Sciatic nerve (tissue), 2 donors: Measurements from ENCODE around the gene SCN11A. TPM values are rescaled to one million over a fixed set of nuclear protein-coding genes. Genes with fewer than 3 reads are reported as not detected.
"Not testable (repeated sequence)": the region's sequence is repeated elsewhere in the genome, so short reads cannot be mapped to it uniquely, and the experiment has no call there.

Source experiments
- ATAC-seq: fragments of 200-7000 bp; cut with Tn5 transposase; one replicate; pipeline ENCODE4 v1.9.1; 2020; ENCODE audit warnings: mild to moderate bottlenecking, moderate library complexity
- DNase-seq: peaks from one replicate; pipeline ENCODE4 v3.0.0-alpha.2; 2020; ENCODE audit warnings: low spot score
- intact Hi-C: fragments of 100-400 bp; cut with DNase I; formaldehyde crosslinking; loops from one replicate; pipeline ENCODE4 v1.14.2; 2022
- total RNA-seq: library from RNA; stranded (reverse); fragmentation: NEBNext Ultra II Directional; extraction: Animal tissue kit (Norgen Biotek cat#: 25700); gene quantifications from one replicate; pipeline ENCODE4 v1.2.1, GENCODE V29; 2021
- donor health status: DM: no; HTN: no; CAD: no.
- donor health status: DM: no; HTN: no; CAD: no.

Gene SCN11A
- total RNA-seq, 1 donor from 2014 or later = 0.71 TPM

- DNase-seq = no peak
- intact Hi-C loops = no loop called here
- no peak for ATAC-seq
Measured at GRCh38 chr3:39075910-39076309, 24.2 kb upstream of the SCN11A start.

DNA sequence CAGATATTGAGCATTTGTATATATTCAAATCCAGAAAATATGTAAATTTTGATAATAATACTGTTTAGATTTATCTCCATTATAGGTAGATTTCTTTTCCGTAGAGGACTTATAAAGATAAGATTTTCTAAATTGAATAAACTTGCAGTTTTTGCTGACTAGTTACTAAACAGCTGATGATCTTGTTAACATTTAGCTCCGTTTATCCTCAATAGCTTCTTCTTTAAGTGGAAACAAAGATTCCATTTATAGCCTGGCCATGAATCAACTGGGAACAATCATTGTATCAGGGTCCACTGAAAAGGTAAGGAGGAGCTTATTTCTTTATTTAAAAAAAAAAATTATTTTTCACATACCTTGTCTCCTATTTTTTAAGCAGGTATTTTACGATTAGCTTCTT, 16.8 kb upstream of the SCN11A start:
- DNase-seq (no peak), ATAC-seq (no peak)
- intact Hi-C loops = no loop called here

- intact Hi-C loops = no loop called here
- no peak for ATAC-seq
- DNase-seq = no peak
Measured at GRCh38 chr3:39067286-39067685, 15.5 kb upstream of the SCN11A start.

GRCh38 chr3:39065197-39065596, 13.5 kb upstream of the SCN11A start:
- DNase-seq (no peak), ATAC-seq (peak; percentile 52)
- intact Hi-C loops = no loop called here

DNA sequence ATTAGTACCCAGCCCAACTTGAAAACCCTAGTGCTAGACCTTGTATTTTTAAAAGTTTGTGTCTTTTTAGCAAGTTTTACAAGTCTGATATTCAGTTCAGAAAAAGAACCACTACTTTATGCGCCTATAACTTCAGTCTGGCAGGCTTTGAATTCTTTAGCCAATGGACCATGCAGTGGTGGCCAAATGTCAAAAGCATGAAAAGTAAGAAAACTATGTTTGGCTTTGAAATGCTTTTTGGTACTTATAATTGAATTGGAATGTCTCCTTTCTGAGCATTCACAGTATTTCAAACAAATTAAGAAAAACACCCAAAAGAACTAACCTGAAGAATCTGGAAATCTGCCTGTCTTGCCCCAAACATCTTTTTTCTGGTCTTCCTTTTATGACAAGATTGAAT, 12.9 kb upstream of the SCN11A start:
- DNase-seq (no peak), ATAC-seq (no peak)
- intact Hi-C loops = no loop called here

DNA sequence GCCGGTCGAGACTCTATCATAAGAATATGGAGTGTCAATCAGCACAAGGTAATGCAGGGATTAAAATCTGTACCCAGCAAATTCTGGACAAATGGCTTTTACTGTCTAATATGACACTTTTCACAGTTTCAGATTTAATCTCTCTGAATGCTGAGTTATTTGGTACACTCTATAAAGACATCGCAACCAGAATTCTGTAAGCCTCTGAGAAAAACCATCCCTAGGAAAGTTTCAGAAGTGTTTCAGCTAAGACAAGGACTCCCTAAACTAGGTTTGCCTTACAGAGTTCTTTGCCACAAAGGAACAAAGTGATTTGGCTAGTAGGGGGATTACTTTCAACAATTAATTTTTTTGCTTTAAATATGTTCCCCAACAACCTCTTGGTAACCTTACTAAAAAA, 11.4 kb upstream of the SCN11A start:
- intact Hi-C loops = no loop called here
- DNase-seq = no peak
- ATAC-seq = no peak

DNA sequence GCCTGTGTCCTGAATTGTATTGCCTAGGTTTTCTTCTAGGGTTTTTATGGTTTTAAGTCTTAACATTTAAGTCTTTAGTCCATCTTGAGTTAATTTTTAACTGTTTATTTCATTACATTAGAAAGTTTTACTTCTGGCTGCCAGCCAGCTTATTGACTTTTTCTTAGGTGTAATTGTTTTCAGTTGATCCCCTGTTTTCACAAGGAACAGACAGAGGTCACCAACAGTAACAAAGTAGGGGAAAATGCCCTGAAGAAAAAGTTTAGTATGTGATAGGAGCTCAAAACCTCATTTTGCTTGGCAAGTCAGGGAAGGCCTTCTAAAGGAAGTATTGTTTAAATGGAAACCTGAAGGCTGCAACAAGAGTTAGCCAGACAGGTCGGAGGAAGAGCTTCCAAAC, 10.4 kb upstream of the SCN11A start:
- ATAC-seq (no peak), DNase-seq (no peak)
- intact Hi-C loops = no loop called here

GRCh38 chr3:39061228-39061627, 9.5 kb upstream of the SCN11A start:
- ATAC-seq, intact Hi-C loops, DNase-seq: not testable (repeated sequence)

- DNase-seq = no peak
- no peak for ATAC-seq
- intact Hi-C loops = no loop called here
Measured at GRCh38 chr3:39056151-39056550, 4.4 kb upstream of the SCN11A start.

GRCh38 chr3:39053696-39054095, 2.0 kb upstream of the SCN11A start:
- intact Hi-C loops = no loop called here
- DNase-seq (no peak), ATAC-seq (no peak)

DNA sequence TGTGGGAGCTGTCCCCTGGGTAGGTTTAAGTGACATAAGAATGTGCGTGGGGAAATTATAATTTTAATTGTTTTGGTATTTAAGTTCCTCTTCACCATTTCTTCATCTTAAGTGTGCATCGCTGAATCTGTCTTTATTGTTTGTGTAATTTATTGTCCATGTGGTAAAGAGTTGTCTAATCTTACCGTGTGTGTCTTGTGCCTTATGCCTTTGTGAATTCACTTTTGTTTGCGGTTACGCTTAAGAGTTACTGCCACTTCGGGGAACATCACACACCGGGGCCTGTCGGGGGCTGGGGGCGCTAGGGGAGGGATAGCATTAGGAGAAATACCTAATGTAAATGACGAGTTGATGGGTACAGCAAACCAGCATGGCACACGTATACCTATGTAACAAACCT, 839 bp upstream of the SCN11A start:
- intact Hi-C loops = no loop called here
- no peak for ATAC-seq
- DNase-seq = no peak

DNA sequence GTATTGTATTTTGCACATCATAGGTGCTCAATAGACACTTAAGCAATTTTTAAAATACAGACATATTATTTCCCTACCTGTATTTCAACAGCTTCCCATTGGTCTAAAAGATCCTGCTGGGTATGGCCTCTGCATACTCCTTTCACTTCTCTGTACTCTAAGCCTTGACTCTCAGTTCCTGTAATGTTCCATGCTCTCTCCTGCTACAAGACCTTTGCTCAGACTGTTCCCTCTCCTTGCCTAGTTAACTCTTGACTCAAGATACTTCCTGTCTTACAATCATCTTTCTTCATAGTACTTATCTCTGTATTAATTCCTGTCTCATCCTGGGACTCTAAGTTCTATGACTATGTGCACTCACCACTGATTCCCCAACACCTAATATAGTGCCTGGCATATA, 1.7 kb downstream of the SCN11A start:
- intact Hi-C loops = no loop called here
- no peak for ATAC-seq

GRCh38 chr3:39038165-39038564, 13.6 kb downstream of the SCN11A start:
- DNase-seq = no peak
- intact Hi-C loops = no loop called here
- ATAC-seq = no peak

More for the DNA sequence above, 1.7 kb downstream of the SCN11A start:
- no peak for DNase-seq

DNA sequence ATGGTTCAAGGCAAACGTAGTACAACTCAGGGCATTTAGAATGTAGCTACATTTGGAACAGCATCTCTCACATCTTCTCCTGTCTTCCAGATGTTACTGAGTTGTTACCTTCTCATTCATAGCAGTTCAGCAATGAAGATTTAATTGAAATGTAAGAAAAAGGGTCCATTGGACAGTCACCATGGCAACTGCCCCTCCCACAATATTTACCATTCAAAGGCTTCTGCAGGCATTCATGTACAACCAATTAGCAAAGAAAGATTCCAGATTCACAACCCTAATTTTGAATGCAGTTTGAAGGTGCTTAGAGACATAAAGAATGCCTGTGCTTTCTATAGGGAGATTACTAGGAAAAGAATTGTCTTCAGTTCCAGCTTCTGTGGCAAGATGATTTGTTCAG, 22.2 kb downstream of the SCN11A start:
- intact Hi-C loops = no loop called here
- ATAC-seq (no peak), DNase-seq (no peak)

GRCh38 chr3:39028546-39028945, 23.2 kb downstream of the SCN11A start:
- intact Hi-C loops = no loop called here
- DNase-seq (no peak), ATAC-seq (no peak)

- DNase-seq = no peak
- ATAC-seq = peak; percentile 42
- intact Hi-C loops = no loop called here
Measured at GRCh38 chr3:39025222-39025970, 26.3 kb downstream of the SCN11A start.

GRCh38 chr3:39024497-39024896, 27.2 kb downstream of the SCN11A start:
- ATAC-seq (no peak), DNase-seq (no peak)
- intact Hi-C loops = no loop called here

DNA sequence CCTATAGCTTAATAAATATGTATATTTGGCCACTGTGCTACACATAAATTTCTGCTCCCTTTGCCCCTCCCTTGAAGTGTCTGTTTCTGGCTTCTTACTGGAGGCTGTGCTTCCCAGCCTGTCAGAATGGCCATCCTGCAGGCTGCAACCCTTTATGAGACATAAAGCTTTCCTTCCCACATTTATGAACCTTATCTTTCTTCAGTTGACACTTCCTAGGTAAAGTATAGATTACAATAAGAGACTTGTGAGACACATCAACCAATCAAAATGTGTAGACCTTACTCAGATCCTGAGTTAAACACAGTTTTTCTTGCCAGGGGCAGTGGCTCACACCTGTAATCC, 29.5 kb downstream of the SCN11A start:
- DNase-seq (no peak), ATAC-seq (no peak)
- intact Hi-C loops = no loop called here

DNA sequence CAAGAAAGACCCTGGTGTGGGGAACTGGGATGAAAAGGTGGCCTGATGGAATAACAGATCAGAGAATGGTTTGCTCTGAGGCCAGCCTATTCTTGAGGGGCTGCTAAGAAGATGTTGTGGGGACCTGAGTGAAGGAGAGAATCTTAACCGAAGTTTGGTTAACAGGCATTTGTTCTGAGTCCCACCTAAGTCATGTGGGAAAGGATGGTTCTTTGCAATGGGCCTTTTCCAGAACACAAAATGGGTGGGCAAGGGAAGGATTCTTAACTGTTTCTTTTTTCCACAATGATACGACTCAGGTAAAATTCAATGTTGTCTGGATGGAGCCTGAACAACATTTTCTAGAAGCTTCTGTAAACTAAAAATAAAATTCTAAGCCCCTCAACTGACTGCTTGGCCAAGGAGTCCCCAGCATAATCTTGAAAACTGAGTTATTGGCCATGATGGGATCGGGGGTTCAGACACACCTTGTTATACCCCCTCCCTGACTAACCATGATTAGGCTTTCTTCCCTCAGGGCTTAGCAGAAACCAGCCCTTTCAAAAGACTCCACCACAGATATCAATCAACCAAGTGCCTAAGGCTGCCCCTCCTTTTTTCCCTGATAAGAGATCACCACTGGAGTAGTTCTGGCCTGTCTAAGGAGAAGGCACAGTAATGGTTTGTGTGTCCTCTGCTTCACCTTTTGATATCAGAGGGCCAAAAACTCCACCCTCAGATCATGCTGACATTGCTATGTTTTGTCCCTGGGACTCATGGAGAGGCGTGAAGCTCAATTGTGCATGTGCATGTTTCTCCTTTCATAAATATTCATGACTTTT, 30.1 kb downstream of the SCN11A start:
- intact Hi-C loops = no loop called here
- no peak for DNase-seq
- no peak for ATAC-seq

- no peak for ATAC-seq
- intact Hi-C loops = no loop called here
- no peak for DNase-seq
Measured at GRCh38 chr3:39021029-39021428, 30.7 kb downstream of the SCN11A start.

DNA sequence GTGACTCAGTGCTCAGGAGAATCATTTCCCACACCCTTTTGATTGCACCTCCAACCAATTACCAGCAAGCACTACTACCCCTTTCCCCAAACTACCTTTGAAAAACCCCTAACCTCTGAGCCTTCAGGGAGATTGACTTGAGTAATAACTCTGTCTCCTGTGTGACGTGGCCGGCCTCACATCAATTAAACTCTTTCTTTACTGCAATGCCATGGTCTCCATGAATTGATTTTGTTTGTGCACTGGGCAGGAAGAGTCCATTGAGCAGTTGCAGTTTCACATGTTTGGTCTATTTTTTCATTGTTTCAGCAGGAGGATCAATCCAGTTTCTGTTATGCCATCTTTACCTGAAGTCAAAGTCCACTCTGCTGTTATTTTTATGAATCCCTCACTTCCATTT, 32.4 kb downstream of the SCN11A start:
- ATAC-seq (no peak), DNase-seq (no peak)
- intact Hi-C loops = no loop called here
